PC-9 (cell line): Measurements from ENCODE around the gene LRRC47. TPM values are rescaled to one million over a fixed set of nuclear protein-coding genes. Genes with fewer than 3 reads are reported as not detected.
"Not testable (repeated sequence)": the region's sequence is repeated elsewhere in the genome, so short reads cannot be mapped to it uniquely, and the experiment has no call there.

Experiments
- BruUV-seq: library from RNA; stranded (reverse); fragments of 400-500 nt; replicated peaks from 2 replicates; lab custom pipeline; 2021; lab: Mats Ljungman, UMichigan
- CTCF ChIA-PET: fragments of 300-600 bp; sonication (Branson Sonifier 250); formaldehyde crosslinking; loops from one replicate; lab custom pipeline; 2022; ENCODE audit warnings: antibody characterized with exemption; lab: Charles Lee
- POLR2A ChIA-PET: fragments of 300-600 bp; sonication (Branson Sonifier 250); formaldehyde crosslinking; loops from one replicate; lab custom pipeline; 2022; ENCODE audit warnings: antibody characterized with exemption; ENCODE audit not compliant: unreplicated experiment; lab: Charles Lee
- DNase-seq, 2 experiments: peaks; one replicate each; pipeline versions ENCODE4 v3.0.0 to v3.0.0-alpha.2; 2015 to 2022; ENCODE audit warnings: mixed read lengths in 1 of 2
- H2AFZ ChIP-seq: fragments of 200-600 bp; sonication (generic); 2 replicates; pipeline ENCODE4 v1.8.1; 2017; ENCODE audit warnings: antibody characterized with exemption
- H3F3A ChIP-seq: fragments of 200-600 bp; sonication (generic); 2 replicates; pipeline ENCODE4 v1.8.1; 2017; ENCODE audit warnings: antibody characterized with exemption, mild to moderate bottlenecking, low read depth; ENCODE audit not compliant: insufficient read depth
- H3K27ac ChIP-seq: fragments of 200-600 bp; sonication (generic); 2 replicates; pipeline ENCODE4 v1.6.1; 2016; ENCODE audit warnings: mixed run types
- H3K27me3 ChIP-seq: fragments of 200-600 bp; sonication (generic); 2 replicates; pipeline ENCODE4 v1.6.1; 2016; ENCODE audit warnings: low read depth, mixed run types; ENCODE audit not compliant: insufficient read depth
- H3K36me3 ChIP-seq: fragments of 200-600 bp; sonication (generic); 2 replicates; pipeline ENCODE4 v1.6.1; 2016; ENCODE audit warnings: low read depth, mixed run types
- H3K4me1 ChIP-seq: fragments of 200-600 bp; sonication (generic); replicated peaks from 2 replicates; pipeline ENCODE4 v1.6.1; 2016; ENCODE audit warnings: mixed run types; ENCODE audit not compliant: insufficient read depth
- H3K4me2 ChIP-seq: fragments of 200-600 bp; sonication (generic); 2 replicates; pipeline ENCODE4 v1.6.1; 2017; ENCODE audit warnings: mixed run types
- H3K4me3 ChIP-seq: fragments of 200-600 bp; sonication (generic); 2 replicates; pipeline ENCODE4 v1.6.1; 2016; ENCODE audit warnings: mixed run types
- H3K79me2 ChIP-seq: fragments of 200-600 bp; sonication (generic); 2 replicates; pipeline ENCODE4 v1.6.1; 2017; ENCODE audit warnings: low read depth, mixed run types
- H3K9me2 ChIP-seq: fragments of 200-600 bp; sonication (generic); 2 replicates; pipeline ENCODE4 v1.8.1; 2017; ENCODE audit warnings: mild to moderate bottlenecking; ENCODE audit not compliant: insufficient read depth
- H3K9me3 ChIP-seq: fragments of 200-600 bp; sonication (generic); 2 replicates; pipeline ENCODE4 v1.8.1; 2016; ENCODE audit warnings: low read depth; ENCODE audit not compliant: insufficient read depth
- H4K20me1 ChIP-seq: fragments of 200-600 bp; sonication (generic); 2 replicates; pipeline ENCODE4 v1.8.1; 2017; ENCODE audit not compliant: insufficient read depth
- EZH2 ChIP-seq: fragments of 200-600 bp; sonication (generic); IDR thresholded peaks from 2 replicates; pipeline ENCODE4 v1.8.0; 2017; ENCODE audit warnings: antibody characterized with exemption, low read depth
- intact Hi-C: fragments of 100-400 bp; cut with micrococcal nuclease; formaldehyde crosslinking; loops from one replicate; pipeline ENCODE4 v1.10.0; 2022; ENCODE audit not compliant: unreplicated experiment
- total RNA-seq: library from RNA; stranded (reverse); gene quantifications from 2 replicates; pipeline ENCODE4 v1.2.3, GENCODE V29; 2021
- TF ChIP-seq, protein P1 (sequence below): fragments of 200-600 bp; sonication (generic); conservative IDR thresholded peaks from 2 replicates; pipeline ENCODE4 v1.6.1; 2017; ENCODE audit warnings: mixed run types, antibody characterized with exemption, mild to moderate bottlenecking, moderate library complexity

LRRC47 gene
- total RNA-seq, 1 experiment from 2014 or later = 34.2 TPM

DNA sequence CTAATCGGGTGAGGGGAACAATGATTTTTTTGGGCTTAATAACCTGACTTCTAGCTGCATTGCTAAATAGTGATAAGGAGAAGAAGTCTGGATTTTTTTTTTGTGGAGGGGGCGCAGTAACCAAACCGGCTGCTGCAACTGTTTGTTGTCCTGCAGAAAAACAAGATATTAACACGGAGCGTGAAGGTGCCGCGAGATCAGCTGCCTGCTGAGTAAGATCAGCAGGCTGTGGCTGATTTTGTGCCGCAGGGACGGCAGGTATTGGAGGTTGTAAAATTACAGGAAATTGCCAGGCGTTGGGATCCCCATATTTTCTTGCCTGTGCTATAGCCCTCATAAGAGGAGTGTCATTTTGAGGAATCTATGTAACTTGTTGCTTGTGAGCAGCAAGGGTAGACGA is 8.7 kb upstream of the LRRC47 start:
- Histone ChIP-seq H3K4me1 (no peaks in the 10 kb centered on the region), H3K9me3 (no peaks in the 10 kb centered on the region; the same call in 1 of the 2 replicates), H3K27me3 (peaks cover 26% of the 10 kb centered on the region; the same call in 1 of the 2 replicates), H3K27ac (no peak overlapping the region), H3K9me2 (no peaks in the 10 kb centered on the region), H3K79me2 (no peaks in the 10 kb centered on the region), H3K4me2 (no peak overlapping the region), H2AFZ (no peak overlapping the region), H4K20me1 (no peaks in the 10 kb centered on the region), H3K4me3 (no peak overlapping the region), H3F3A (peaks cover 7% of the 10 kb centered on the region; the same call in 1 of the 2 replicates), H3K36me3 (no peaks in the 10 kb centered on the region)
- TF ChIP-seq EZH2 = no peak
- TF ChIP-seq, protein P1, sequence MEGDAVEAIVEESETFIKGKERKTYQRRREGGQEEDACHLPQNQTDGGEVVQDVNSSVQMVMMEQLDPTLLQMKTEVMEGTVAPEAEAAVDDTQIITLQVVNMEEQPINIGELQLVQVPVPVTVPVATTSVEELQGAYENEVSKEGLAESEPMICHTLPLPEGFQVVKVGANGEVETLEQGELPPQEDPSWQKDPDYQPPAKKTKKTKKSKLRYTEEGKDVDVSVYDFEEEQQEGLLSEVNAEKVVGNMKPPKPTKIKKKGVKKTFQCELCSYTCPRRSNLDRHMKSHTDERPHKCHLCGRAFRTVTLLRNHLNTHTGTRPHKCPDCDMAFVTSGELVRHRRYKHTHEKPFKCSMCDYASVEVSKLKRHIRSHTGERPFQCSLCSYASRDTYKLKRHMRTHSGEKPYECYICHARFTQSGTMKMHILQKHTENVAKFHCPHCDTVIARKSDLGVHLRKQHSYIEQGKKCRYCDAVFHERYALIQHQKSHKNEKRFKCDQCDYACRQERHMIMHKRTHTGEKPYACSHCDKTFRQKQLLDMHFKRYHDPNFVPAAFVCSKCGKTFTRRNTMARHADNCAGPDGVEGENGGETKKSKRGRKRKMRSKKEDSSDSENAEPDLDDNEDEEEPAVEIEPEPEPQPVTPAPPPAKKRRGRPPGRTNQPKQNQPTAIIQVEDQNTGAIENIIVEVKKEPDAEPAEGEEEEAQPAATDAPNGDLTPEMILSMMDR = no peak
- BruUV-seq = no TSS peak
- intact Hi-C loops = no loop called here
- ChIA-PET CTCF (no interaction called here), POLR2A (no interaction called here)
- no peak for DNase-seq

DNA sequence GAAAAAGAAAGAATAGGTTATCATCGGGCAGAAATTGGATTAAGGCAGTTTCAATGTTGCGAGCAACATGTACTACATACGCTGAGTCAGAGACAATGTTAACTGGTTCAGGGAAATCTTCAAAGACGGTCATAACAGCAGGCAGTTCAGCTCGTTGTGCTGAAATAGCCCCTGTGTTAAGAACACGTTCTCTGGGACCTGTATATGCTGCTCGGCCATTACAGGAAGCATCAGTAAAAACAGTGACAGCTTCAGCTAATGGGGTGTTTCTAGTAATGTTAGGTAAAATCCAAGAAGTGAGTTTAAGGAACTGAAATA is 8.3 kb upstream of the LRRC47 start:
- CTCF ChIA-PET, H2AFZ ChIP-seq, H3K9me3 ChIP-seq, H3K36me3 ChIP-seq, H3K4me3 ChIP-seq, H3K4me2 ChIP-seq, H4K20me1 ChIP-seq, intact Hi-C loops, H3K4me1 ChIP-seq, DNase-seq, BruUV-seq, H3K79me2 ChIP-seq, H3K9me2 ChIP-seq, H3F3A ChIP-seq, POLR2A ChIA-PET, H3K27ac ChIP-seq: not testable (repeated sequence)
- peaks cover 28% of the 10 kb centered on the region; the same call in 1 of the 2 replicates for H3K27me3 ChIP-seq

DNA sequence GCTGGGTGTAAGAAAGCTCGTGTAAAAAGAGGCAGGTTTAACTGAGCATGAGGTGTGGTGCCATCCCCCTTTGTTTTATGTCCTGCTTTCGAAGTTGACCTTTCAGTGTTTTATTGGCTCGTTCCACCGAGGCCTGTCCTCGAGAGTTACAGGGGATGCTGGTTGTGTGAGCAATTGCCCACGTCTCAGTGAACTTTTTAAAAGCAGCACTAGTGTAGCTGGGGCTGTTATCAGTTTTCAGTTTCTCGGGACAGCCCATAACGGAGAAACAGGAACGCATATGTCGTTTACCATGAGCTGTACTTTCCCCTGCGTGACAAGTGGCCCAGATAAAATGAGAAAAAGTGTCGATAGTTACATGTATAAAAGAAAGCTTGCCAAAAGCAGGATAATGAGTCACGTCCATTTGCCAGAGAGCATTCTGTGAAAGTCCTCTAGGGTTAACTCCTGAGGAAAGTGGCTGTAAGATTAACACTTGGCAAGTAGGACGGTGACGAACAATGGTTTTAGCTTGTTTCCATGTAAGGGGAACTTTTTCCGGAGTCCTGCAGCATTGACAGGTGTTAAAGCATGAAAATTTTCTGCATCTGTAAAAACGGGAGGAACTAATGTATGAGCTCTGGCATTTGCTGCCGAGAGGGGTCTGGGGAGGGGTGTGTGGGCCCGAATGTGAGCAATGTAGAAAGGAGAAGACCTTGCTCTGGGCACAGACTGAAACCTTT is 7.8 kb upstream of the LRRC47 start:
- no peak overlapping the region for H3K4me2 ChIP-seq
- no peak overlapping the region for H3K27ac ChIP-seq
- intact Hi-C loops = no loop called here
- TF ChIP-seq, protein P1 = no peak
- no peak for TF ChIP-seq EZH2
- no peak overlapping the region for H2AFZ ChIP-seq
- ChIA-PET POLR2A (no interaction called here), CTCF (no interaction called here)
- H3K4me1 ChIP-seq = no peaks in the 10 kb centered on the region
- BruUV-seq = no TSS peak
- no peaks in the 10 kb centered on the region for H3K79me2 ChIP-seq
- H3K9me3 ChIP-seq = no peaks in the 10 kb centered on the region; the same call in 1 of the 2 replicates
- no peaks in the 10 kb centered on the region for H3K9me2 ChIP-seq
- H3K4me3 ChIP-seq = no peak overlapping the region
- H3K36me3 ChIP-seq = no peaks in the 10 kb centered on the region
- no peaks in the 10 kb centered on the region for H4K20me1 ChIP-seq
- no peak for DNase-seq
- H3K27me3 ChIP-seq = peaks cover 28% of the 10 kb centered on the region; the same call in 1 of the 2 replicates
- H3F3A ChIP-seq = no peaks in the 10 kb centered on the region

DNA sequence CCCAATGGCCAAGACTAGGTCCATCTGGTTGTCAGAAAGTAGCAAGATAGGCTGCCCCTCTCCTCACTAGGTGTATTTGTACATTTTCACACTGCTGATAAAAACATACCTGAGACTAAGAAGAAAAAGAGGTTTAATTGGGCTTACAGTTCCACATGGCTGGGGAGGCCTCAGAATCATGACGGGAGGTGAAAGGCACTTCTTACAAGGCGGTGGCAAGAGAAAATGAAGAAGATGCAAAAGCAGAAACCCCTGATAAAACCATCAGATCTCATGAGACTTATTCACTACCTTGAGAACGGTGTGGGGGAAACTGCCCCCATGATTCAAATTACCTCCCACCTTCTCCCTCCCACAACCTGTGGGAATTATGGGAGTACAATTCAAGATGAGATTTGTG is 4.5 kb upstream of the LRRC47 start:
- H3K27me3 ChIP-seq = peaks cover 28% of the 10 kb centered on the region; the same call in 1 of the 2 replicates
- H3K4me1 ChIP-seq, H3K4me3 ChIP-seq, DNase-seq, H3K9me3 ChIP-seq, intact Hi-C loops, H2AFZ ChIP-seq, BruUV-seq, POLR2A ChIA-PET, H3K36me3 ChIP-seq, H3K27ac ChIP-seq, CTCF ChIA-PET, H3F3A ChIP-seq, H3K4me2 ChIP-seq, H3K79me2 ChIP-seq, H4K20me1 ChIP-seq, H3K9me2 ChIP-seq: not testable (repeated sequence)
